AG08396 (cell line): ENCODE results near the gene DOCK4.
"Not testable (repeated sequence)": the region's sequence is repeated elsewhere in the genome, so short reads cannot be mapped to it uniquely, and the experiment has no call there.

Experiments
- DNase-seq: peaks from one replicate; pipeline ENCODE4 v3.0.0; 2012; ENCODE audit warnings: low spot score, mixed read lengths

DOCK4 gene, protein sequence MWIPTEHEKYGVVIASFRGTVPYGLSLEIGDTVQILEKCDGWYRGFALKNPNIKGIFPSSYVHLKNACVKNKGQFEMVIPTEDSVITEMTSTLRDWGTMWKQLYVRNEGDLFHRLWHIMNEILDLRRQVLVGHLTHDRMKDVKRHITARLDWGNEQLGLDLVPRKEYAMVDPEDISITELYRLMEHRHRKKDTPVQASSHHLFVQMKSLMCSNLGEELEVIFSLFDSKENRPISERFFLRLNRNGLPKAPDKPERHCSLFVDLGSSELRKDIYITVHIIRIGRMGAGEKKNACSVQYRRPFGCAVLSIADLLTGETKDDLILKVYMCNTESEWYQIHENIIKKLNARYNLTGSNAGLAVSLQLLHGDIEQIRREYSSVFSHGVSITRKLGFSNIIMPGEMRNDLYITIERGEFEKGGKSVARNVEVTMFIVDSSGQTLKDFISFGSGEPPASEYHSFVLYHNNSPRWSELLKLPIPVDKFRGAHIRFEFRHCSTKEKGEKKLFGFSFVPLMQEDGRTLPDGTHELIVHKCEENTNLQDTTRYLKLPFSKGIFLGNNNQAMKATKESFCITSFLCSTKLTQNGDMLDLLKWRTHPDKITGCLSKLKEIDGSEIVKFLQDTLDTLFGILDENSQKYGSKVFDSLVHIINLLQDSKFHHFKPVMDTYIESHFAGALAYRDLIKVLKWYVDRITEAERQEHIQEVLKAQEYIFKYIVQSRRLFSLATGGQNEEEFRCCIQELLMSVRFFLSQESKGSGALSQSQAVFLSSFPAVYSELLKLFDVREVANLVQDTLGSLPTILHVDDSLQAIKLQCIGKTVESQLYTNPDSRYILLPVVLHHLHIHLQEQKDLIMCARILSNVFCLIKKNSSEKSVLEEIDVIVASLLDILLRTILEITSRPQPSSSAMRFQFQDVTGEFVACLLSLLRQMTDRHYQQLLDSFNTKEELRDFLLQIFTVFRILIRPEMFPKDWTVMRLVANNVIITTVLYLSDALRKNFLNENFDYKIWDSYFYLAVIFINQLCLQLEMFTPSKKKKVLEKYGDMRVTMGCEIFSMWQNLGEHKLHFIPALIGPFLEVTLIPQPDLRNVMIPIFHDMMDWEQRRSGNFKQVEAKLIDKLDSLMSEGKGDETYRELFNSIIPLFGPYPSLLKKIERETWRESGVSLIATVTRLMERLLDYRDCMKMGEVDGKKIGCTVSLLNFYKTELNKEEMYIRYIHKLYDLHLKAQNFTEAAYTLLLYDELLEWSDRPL (N-terminal part only)

DNA sequence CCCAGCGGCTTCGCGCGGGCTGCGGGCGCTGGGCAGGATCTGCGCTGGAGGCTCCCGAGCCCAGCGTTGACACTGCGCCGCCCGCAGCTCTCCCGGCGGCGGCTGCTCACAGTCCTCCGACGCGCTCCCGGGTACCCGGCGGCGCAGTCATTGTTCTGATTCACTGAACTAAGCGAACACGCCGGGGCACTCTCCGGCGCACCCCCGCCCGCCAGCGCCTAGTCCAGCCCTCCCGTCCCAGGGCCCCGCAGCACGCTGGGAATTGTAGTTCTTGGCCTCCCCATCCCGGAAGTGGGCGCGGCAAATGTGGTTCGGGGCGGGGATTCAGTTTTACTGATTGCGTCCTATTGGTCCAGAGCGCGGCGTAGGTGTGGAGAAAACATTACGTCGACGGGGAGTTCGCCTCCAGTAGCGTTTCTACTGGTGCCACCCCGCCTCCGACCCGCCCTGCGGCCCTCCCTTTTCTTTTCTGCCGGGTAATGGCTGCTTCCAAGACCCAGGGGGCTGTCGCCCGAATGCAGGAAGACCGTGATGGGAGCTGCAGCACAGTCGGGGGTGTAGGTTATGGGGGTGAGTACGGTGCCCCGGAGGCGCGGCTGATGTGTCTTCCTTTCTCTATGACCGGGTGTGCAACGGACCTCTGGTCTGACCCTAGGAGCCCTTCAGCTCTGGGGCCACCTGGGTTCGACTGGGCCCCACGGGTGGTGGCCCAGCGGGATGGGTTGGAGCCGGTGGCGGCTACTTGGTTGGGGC, at the start of gene DOCK4, which contains the start of gene ZNF277:
DOCK4 (minus strand) TSS at position 162 of the 753 bp plus-strand sequence. CDS start 261 bp downstream, outside the sequence.
ZNF277 (plus strand) TSS at position 458 of the 753 bp plus-strand sequence; CDS start at position 480, 22 bp downstream.
- DNase-seq, result peak; percentile 95

- no peak for DNase-seq
Measured at GRCh38 chr7:112255388-112255720, 49.2 kb upstream of the DOCK4 start.

DNA sequence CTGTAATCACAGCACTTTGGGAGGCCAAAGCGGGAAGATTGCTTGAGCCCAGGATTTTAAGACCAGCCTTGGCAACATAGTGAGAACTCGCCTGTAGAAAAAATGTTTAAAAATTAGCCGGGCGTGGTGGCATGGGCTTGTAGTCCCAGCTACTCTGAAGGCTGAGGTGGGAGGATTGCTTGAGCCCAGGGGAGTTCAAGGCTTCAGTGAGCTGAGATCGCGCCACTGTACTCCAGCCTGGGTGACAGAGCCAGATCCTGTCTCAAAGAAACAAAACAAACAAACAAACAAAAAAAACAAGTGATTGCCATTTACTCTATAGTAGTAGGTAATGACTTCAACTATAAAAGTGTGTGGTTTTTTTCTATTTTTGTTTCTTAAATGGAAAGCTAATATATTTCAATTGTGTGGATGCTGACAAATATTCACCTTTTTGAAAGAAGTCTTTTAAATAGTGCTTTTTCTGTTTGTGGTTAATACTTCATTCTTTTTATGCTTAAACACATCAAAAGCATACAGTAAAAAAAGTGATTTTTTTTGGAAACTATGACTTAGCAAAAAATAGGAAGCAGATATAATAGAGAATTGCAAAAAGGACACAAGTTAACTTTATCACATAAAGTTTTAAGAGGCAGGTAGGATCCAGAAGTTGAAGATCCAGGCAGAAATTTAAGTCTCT, 48.6 kb upstream of the DOCK4 start:
- no peak for DNase-seq

DNA sequence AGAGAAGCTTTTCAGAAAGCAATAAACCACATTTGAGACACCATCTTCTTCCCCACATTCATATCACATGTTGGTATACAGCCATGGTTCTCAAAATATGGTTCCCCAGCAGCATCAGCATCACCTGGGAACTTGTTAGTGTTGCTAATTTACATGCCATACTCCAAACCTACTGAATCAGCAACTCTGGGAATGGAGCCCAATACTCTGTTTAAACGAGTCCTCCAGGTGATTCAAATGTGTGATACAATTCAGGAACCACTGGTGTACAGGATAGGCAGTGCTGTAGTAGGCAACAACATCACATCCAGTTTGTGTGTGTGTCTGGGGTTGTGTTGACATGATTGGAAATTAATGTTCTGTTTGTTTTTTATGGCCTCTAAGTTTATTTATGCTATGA, 48.0 kb upstream of the DOCK4 start:
- no peak for DNase-seq

- DNase-seq, result no peak
Measured at GRCh38 chr7:112252691-112253090, 46.5 kb upstream of the DOCK4 start.

DNA sequence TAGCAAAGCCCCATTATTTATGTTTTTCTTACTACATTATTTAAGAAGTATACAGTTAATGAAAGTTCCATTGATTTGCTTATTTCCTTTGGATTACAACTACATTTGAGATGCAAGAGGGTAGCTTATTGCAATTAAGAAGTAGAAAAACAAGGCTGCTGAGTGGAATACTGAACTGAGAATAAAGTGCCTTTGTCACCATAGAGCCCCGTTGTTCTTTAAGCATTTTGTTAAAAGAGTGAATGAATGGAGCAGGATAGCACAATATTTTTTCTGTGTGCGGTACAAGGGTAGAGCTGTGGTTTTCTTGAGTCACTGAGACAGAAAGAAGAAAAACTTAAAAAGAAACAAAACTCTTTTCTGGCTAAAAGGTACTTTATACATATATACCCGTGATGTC, 45.9 kb upstream of the DOCK4 start:
- no peak for DNase-seq

GRCh38 chr7:112249967-112250366, 43.8 kb upstream of the DOCK4 start:
- not testable (repeated sequence) for DNase-seq

- no peak for DNase-seq
Measured at GRCh38 chr7:112248598-112248997, 42.4 kb upstream of the DOCK4 start.

DNA sequence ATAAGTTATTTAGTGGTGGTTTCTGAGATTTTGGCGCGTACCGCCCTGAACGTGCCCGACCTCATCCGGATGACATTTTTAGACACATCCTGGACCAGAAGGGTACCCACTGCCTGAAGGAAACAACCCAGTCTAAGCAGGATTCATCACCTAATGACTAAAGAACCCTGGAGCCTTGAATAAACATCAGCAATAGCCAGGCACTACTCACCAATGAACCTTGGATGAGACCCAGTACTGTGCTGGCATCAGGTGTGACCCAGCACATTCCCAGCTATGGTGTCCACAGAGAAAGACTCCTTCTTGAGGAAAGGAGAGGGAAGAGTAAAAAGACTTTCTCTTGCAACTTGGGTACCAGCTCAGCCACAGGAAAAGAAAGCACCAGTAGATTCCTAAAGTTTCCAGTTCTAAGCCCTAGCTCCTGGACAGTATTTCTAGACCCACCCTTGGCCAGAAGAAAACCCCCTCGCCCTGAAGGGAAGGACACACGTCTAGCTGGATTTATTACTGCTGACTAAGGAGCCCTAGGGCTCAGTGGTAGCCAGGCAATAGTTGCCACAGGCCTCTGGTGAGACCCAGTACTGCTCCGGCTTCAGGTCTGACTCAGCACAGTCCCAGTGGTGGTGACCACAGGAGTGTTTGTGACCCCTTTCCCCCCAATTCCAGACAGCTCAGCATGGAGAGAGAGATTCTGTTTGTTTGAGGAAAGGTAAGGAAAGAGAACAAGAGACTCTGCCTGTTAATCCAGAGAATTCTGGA, 32.8 kb upstream of the DOCK4 start:
- no peak for DNase-seq

DNA sequence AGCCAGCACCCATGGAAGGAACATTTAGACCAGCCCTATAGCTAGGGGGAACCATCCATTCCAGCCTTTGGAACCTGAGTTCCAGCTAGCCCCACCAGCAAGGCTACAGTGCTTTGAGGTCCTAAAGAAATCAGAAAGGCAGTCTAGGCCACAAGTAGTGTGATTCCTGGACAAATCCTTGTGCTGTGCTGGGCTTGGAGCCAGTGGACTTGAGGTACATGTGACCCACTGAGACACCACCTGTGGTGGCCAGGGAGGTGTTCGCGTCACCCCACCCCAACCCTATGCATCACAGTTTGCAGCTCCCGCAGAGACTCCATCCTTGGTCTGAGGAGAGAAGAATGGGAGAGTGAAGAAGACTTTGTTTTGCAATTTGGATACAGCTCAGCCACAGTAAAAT, 32.1 kb upstream of the DOCK4 start:
- no peak for DNase-seq

- no peak for DNase-seq
Measured at GRCh38 chr7:112236597-112236996, 30.4 kb upstream of the DOCK4 start.

DNA sequence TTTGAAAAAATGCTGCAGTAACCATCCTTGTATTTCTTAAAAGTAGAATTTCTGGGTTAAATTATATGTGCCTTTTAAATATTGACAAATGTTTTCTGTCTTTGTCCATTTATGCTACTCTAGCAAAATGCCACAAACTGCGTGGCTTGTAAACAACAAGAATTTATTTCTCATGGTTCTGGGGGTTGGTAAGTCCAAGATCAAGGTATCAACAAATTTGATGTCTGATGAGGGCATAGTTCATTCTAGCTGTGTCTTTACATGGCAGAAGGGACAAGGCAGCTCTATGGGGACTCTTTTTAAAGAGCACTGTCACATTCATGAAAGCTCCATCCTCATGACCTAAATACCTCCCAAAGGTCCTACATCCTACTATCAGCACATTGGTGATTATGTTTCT, 27.9 kb upstream of the DOCK4 start:
- DNase-seq, result no peak

DNA sequence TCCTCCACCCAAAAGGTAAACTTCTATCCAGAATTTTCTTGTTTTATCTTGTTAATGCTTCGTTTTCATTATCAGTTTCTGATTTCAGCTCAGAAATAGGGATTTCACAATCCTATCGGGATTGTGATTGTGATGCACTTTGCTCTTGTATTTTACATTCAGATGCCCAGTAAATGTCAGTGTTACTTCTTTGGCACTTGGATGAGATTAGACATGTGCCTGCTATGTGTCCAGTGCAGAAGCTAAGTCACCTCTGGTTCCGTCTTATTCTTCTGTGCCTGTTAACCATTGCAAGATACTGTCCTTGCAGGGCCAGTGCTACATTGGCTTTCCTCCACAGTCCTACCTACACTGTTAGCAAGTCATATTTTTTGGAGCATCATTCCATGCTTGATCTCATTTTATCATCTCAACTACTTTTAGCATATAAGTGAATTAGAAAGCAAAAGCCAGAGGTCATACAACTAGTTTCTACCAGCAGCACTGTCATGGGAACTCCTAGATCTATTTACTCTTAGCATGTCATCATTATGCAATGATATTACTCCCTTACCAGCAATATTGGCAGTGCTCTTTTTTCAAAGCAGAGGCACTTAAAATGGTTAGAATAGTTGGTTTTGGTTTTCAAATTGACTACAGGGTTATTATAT, 27.0 kb upstream of the DOCK4 start:
- DNase-seq, result no peak

GRCh38 chr7:112232212-112232978, 26.2 kb upstream of the DOCK4 start:
- DNase-seq, result no peak

DNA sequence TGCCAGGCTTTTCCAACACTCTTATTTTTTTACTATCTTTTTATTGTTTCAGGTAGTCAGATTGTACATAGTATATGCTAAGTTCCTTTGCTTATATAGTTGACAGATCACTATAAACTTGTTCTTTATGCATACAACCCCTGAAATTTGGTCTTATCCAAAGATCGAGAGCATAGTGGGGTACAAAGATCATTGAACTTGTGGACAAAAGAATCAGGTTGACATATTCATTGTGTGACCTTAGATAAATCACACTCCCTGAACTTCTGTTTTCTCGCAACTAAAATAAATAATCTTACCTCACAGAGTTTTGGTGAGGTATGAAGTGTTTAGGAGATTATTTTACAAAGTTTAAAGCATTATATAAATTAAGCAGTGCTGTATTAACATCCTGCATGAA, 22.4 kb upstream of the DOCK4 start:
- no peak for DNase-seq

DNA sequence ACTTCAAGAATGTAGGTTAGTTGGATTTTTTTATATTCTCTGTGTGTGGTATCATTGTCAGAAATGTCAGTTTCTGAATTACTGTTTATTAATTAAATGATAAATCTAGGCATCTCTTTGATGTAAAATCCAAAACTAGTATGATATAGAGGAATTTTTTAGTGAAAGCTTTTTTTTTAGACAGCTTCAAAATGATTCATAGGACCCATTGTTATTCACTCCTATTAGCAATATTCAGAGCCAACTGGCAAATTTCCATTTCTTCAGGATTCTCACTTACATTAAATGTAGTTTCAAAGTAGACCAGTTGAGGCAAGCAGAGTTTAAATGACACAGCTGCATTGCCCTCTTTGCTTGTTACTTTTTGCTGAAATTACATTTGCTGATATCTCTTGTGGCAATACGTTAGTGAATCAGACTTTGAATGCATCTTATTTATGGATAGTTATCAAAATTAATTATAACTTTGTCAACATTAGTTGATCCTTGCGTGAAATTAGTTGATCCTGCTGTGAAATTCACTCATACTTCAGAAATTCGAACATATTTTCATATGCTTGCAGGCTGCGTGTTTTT, 20.6 kb upstream of the DOCK4 start:
- no peak for DNase-seq

- no peak for DNase-seq
Measured at GRCh38 chr7:112225006-112225405, 18.8 kb upstream of the DOCK4 start.

- DNase-seq, result no peak
Measured at GRCh38 chr7:112224186-112224585, 18.0 kb upstream of the DOCK4 start.

- DNase-seq, result no peak
Measured at GRCh38 chr7:112223310-112223709, 17.1 kb upstream of the DOCK4 start.
